Measurements from ENCODE around the gene NTF4. TPM values are rescaled to one million over a fixed set of nuclear protein-coding genes. Genes with fewer than 3 reads are reported as not detected.

NTF4 gene
- total RNA-seq, 2 donors from 2014 or later: not detected

- Histone ChIP-seq H3K4me3 (no peak overlapping the region), H3K27me3 (no peaks in the 10 kb centered on the region), H3K4me1 (no peaks in the 10 kb centered on the region), H3K36me3 (replicated peaks in 1 of 2; ENCODE audit: insufficient read depth in 1 of 2, low read depth in 2 of 2) (peaks cover 17 to 26% of the 10 kb centered on the region in 2 donors), H3K27ac (no peak overlapping the region), H3K9me3 (no peaks in the 10 kb centered on the region)
- intact Hi-C loops (cut with DNase I): no loop called here
- ATAC-seq: no peak
- TF ChIP-seq, protein P1, sequence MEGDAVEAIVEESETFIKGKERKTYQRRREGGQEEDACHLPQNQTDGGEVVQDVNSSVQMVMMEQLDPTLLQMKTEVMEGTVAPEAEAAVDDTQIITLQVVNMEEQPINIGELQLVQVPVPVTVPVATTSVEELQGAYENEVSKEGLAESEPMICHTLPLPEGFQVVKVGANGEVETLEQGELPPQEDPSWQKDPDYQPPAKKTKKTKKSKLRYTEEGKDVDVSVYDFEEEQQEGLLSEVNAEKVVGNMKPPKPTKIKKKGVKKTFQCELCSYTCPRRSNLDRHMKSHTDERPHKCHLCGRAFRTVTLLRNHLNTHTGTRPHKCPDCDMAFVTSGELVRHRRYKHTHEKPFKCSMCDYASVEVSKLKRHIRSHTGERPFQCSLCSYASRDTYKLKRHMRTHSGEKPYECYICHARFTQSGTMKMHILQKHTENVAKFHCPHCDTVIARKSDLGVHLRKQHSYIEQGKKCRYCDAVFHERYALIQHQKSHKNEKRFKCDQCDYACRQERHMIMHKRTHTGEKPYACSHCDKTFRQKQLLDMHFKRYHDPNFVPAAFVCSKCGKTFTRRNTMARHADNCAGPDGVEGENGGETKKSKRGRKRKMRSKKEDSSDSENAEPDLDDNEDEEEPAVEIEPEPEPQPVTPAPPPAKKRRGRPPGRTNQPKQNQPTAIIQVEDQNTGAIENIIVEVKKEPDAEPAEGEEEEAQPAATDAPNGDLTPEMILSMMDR (IDR thresholded peaks at IDR 0.05): no peak
- no peak for TF ChIP-seq POLR2A (IDR thresholded peaks at IDR 0.05)
- no peak for DNase-seq
- 83 to 90% methylated on average over 29 of the region's 30 CpGs for WGBS, 2 donors
Measured at GRCh38 chr19:49104229-49104864, 39.7 kb upstream of the NTF4 start.

GRCh38 chr19:49103331-49104085, 38.9 kb upstream of the NTF4 start:
- H3K27me3 ChIP-seq: no peaks in the 10 kb centered on the region

GRCh38 chr19:49102303-49102702, 37.7 kb upstream of the NTF4 start:
- ATAC-seq (no peak), DNase-seq (no peak)
- no peaks in the 10 kb centered on the region for H3K27me3 ChIP-seq
- peaks cover 26 to 29% of the 10 kb centered on the region in 2 donors for H3K36me3 ChIP-seq (replicated peaks in 1 of 2; ENCODE audit: insufficient read depth in 1 of 2, low read depth in 2 of 2)
- no peaks in the 10 kb centered on the region for H3K9me3 ChIP-seq
- peaks cover 14% of the 10 kb centered on the region for H3K4me1 ChIP-seq
- H3K27ac ChIP-seq: no peak overlapping the region
- intact Hi-C loops (cut with DNase I): no loop called here
- WGBS, 2 donors: 80 to 93% methylated on average over 6 to 12 of the region's 12 CpGs
- H3K4me3 ChIP-seq: no peak overlapping the region
- TF ChIP-seq, protein P1 (IDR thresholded peaks at IDR 0.05): no peak
- TF ChIP-seq POLR2A (IDR thresholded peaks at IDR 0.05): no peak

More at GRCh38 chr19:49103331-49104085, 38.9 kb upstream of the NTF4 start:
- TF ChIP-seq POLR2A (IDR thresholded peaks at IDR 0.05): no peak
- TF ChIP-seq, protein P1 (IDR thresholded peaks at IDR 0.05): no peak
- Histone ChIP-seq H3K4me1 (peaks cover 2% of the 10 kb centered on the region), H3K4me3 (no peak overlapping the region), H3K27ac (no peak overlapping the region), H3K9me3 (no peaks in the 10 kb centered on the region), H3K36me3 (replicated peaks in 1 of 2; ENCODE audit: insufficient read depth in 1 of 2, low read depth in 2 of 2) (peaks cover 24 to 27% of the 10 kb centered on the region in 2 donors)
- DNase-seq (no peak), ATAC-seq (no peak)
- 89 to 92% methylated on average over 29 to 33 of the region's 33 CpGs for WGBS, 2 donors
- intact Hi-C loops (cut with DNase I): no loop called here

GRCh38 chr19:49101160-49101559, 36.5 kb upstream of the NTF4 start:
- no peak for ATAC-seq
- TF ChIP-seq POLR2A (IDR thresholded peaks at IDR 0.05): no peak
- TF ChIP-seq, protein P1 (IDR thresholded peaks at IDR 0.05): no peak
- intact Hi-C loops (cut with DNase I): no loop called here
- Histone ChIP-seq H3K36me3 (replicated peaks in 1 of 2; ENCODE audit: insufficient read depth in 1 of 2, low read depth in 2 of 2) (peaks cover 26 to 32% of the 10 kb centered on the region in 2 donors), H3K4me1 (peaks cover 15% of the 10 kb centered on the region), H3K9me3 (no peaks in the 10 kb centered on the region), H3K27ac (no peak overlapping the region), H3K27me3 (no peaks in the 10 kb centered on the region), H3K4me3 (no peak overlapping the region)
- no peak for DNase-seq
- WGBS, 2 donors: 89 to 90% methylated on average over 10 to 12 of the region's 12 CpGs

All from body of pancreas (tissue), 4 donors.